Hematopoietic multipotent progenitor cell treated with erythropoietin and hydrocortisone succinate and interleukin-3 and kit ligand, for 17 days (in vitro differentiated cells): ENCODE data around the gene STARD10.

Source experiments
- DNase-seq: peaks from one replicate; pipeline ENCODE4 v3.0.0-alpha.2; 2015; ENCODE audit warnings: low spot score

The STARD10 gene

DNA sequence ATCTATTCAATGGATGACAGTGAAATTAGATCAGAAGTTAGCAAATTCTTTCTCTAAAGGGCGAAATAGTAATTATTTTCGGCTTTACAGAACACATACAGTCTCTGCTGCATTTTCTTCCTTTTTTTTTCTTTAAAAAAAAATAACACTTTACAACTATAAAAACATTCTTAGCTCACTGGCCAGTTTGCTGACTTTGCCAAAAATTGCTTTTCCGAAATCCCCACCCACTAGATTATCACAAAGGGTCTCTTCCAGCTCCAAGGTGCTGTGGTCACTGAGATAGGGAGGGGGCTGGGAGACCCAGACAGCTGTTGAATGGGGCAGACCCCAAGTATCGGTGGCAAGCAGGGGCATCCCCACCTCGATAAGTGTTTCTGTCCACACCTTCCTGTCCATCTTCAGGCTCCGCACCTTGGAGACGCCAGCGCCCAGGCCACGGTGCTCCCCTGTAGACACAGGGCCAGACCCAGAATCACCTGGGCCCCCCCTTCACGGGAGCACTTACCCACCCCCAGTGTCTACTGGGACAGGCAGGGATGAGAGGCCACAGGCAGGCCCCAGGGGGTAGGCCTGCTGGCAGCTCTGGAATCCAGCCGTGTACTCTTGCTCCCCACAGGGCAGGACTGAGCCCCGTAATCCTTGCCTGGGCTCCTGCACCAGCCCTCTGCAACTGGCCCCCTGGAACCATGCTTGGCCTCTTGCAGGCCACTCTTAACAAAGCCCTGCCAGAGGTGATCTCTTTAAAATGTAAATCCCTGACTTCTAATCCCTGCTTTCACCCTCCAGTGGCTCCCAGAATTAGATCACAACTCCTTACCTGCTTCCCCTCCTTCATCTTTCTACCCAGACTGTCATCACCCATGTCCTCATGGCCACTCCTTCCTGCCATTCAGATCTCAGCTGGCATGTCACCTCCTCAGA is 88.1 kb downstream of the STARD10 start:
- no peak for DNase-seq

DNA sequence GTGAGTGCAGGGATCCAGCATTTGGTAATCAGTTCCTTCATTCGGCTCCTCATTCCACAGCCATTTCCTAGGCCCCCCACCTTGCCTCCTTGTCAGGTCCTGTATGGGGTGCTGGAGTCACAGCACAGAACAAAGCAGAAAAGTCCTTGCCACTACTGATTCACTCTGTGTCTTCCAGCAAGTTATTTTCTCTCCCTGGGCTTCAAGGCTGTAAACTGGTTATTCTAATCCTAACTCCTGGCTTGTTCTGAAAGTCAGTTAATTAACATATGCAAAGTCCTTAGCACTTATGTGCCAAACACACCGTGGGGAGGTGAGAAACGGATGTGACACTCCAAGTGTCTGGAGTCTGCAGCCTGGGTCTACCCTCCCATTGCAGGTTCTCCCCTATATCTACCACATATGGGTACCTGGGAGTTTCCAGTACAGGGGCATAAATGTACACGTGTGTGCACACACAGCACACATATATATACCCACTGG is 89.0 kb downstream of the STARD10 start:
- DNase-seq: no peak
